GM12872 (cell line): ENCODE data around the gene RTL9.
A peak's percentile ranks its signal among the peaks of the same experiment; 100 is the strongest.

Source experiments
- TF ChIP-seq, protein P1 (sequence below): IDR thresholded peaks from 3 replicates; pipeline ENCODE4 v1.5.1; 2011; ENCODE audit warnings: low read depth, mild to moderate bottlenecking, low read length, moderate library complexity; ENCODE audit not compliant: insufficient read depth

RTL9 gene

DNA sequence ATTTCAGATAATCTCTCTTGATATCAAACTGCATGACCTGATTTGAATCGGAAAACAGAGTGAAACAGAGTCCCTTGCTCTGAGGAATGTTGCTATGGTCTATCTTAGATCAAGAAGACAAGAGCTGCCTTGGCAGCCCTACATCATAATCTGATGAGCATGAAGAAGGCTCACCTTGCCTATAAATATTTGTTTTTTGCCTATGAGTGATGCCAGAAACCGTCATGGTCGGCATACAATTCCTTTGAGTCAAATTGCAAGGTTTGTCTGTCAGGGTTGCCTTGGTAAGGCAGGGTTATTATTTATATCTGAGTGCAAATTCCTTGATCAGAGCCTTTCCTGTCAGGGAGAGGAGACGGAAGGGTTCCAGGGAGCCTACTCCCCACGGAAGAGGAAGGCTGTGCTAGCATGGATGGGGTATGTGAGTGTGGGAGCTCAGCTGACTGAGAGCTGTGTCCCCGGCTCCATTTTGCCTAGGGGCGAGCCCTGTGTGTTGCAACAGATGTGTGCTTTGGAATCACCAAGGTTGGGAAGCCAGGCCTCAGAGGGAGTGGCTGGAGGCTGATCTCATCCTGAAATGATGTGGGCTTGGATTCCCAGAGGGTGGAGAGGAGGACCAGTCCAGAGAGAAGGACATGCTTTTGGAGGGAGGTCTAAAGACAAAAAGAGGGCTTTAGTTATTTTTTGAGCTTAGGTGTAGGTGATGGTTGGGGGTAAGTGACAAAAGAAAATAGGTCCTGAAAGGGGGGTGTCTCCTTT, 43.6 kb downstream of the RTL9 start:
- TF ChIP-seq, protein P1, sequence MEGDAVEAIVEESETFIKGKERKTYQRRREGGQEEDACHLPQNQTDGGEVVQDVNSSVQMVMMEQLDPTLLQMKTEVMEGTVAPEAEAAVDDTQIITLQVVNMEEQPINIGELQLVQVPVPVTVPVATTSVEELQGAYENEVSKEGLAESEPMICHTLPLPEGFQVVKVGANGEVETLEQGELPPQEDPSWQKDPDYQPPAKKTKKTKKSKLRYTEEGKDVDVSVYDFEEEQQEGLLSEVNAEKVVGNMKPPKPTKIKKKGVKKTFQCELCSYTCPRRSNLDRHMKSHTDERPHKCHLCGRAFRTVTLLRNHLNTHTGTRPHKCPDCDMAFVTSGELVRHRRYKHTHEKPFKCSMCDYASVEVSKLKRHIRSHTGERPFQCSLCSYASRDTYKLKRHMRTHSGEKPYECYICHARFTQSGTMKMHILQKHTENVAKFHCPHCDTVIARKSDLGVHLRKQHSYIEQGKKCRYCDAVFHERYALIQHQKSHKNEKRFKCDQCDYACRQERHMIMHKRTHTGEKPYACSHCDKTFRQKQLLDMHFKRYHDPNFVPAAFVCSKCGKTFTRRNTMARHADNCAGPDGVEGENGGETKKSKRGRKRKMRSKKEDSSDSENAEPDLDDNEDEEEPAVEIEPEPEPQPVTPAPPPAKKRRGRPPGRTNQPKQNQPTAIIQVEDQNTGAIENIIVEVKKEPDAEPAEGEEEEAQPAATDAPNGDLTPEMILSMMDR: no peak

DNA sequence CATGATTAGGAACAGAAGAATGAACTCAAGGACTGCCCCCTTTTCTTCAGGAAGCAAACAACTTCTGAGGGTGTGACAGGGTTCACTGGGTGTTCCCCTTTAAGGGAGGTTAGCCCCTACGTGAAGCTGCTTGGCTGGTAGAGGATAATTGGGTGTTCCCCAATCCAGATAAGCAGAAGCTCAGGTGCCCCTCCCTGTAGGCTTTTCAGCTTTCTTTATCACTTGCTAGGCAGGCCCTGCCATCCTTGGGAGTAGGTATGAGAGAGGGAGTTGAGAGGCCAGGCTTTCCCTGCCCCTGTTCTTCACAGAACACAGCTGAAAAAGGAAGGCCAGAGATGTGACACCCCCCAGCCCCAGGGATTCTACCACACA, 44.2 kb downstream of the RTL9 start:
- TF ChIP-seq, protein P1: no peak

DNA sequence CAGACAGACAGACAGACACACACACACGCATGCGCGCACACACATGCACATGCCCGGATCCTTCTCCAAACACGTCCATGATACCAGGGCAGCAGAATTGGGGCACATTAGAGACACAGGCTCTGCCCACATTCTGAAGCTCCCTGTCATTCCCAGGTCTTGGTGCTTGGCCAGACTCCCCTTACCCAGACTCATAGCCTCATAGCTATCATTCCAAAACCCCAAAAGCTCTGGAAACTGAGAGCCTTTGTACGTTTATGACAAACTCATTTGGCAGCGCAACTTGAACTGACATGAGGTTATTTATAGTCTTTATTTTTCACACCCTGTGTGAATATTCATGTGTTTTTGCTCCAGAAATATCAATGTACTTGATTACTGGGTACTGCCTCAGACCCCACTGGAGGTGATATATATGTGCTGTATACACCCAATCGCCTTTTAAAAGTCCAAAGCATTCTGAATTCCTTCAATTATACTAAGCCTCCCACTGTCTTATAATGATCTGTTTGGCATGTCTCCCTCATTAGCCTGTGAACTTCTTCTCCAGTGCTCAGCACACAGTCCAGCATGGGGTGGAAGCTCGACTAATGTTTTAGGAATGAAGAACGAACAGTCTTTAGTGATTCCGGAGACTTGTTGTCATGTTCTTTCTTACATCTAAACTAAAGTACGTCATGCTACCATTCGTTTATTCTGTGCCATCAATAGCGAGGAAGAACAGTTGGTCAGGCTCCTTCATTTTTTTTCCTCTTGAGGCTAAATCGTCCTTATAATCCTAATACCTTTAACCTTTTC, 45.0 kb downstream of the RTL9 start:
- TF ChIP-seq, protein P1: no peak

DNA sequence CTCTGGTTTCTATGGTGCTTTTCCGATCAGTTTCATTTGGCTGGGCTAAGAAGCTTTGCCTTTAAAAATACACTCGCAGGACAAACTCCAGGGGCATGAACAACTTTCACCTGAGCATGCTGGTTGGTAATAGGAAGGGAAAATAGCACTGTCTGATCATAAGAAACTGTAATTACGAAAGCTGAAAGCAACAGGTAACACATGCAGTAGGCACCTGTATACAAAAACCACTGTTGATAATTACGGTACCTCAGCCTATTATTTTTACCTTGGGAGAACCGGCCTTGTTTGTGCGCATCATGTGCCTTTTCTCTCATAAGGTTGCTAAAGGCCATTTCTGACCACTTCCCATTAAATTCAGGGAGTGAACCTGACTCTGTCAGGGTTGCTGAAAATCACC, 45.7 kb downstream of the RTL9 start:
- TF ChIP-seq, protein P1: no peak

DNA sequence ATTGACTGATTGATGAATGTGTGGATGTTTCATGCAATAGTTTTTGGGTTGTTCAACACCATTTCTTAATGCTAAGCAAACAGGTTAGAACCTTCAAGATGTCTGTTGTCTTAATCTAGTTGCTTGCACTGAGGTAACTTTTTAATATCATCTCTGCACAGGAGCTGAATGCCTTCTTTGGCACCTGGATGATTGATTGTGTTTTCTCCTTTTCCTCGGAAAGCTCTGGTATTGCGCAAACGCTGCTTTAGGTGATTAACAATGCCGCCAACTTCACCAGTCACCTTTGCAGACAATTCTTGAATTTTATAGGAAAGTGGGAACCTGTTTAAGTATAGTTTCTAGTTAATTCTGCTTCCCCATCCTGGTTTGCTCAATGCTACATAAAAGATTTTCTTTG, 48.2 kb downstream of the RTL9 start:
- TF ChIP-seq, protein P1: no peak

DNA sequence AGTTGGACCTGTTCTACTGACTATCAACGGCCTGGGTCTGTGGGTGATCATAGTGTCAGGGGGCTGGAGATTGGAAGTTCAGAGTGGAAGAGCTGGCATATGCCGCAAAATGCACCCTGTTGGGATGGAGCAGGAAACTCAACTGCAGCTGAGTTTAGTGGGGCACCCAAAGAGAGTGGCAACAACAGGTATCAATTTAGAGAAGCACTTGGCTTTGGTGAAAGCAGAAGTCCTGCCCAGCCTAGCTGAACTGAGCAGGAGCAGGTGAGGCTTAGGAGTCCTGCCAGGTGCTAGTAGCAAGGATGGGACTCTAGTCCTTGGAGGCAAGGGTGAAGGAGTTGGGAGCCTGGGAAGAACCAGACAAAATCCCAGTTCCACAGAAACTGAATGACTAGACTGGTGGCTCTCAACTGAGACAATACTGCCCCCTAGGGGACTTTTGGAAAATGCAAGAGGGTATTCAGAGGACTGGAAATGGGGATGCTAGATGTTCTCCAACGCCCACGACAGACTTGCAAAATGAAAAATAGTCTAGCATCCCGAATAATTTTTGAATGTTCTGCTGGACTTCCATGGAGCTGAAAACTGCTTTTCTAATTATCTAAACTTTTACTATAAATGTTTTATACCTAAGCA, 49.4 kb downstream of the RTL9 start:
- TF ChIP-seq, protein P1: peak; percentile 64
